Measurements from ENCODE around the gene HSD17B14. TPM values are rescaled to one million over a fixed set of nuclear protein-coding genes. Genes with fewer than 3 reads are reported as not detected.
A peak's percentile ranks its signal among the peaks of the same experiment; 100 is the strongest.

The HSD17B14 gene
- total and polyA plus RNA-seq, 4 donors: 3.7 to 12.6 (median 8.1) TPM

DNA sequence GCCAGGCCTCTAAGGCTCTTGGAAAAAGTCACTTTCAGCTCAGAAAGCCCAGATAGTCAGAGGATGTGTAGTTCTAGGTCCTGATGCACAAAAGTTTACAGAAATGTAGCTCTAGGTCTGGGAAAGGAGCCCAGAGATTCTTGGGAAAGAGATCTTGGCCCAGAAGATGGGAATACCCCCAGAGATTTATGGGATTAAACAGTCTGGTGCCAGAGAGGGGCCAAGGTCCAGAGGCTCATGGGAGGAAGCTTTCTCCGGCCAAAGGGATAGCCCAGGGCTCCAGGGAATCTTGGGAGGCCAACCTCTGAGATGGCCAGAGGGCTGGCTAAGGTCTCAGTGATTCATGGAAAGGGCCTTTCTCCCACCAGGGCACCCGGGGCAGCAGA, 40.6 kb downstream of the HSD17B14 start:
- Histone ChIP-seq H3K36me3 (ENCODE audit: control insufficient read depth in 4 of 4, insufficient read depth in 3 of 4, low read depth in 1 of 4, low read length in 3 of 4) (peaks cover 0 to 8% (median 0%) of the 10 kb centered on the region in 4 donors), H3K9ac (ENCODE audit: low read depth in 1 of 2, low read length in 2 of 2) (no peak overlapping the region), H3K4me3 (ENCODE audit: low read depth in 1 of 3, low read length in 3 of 3) (no peak overlapping the region), H3K27me3 (ENCODE audit: control insufficient read depth in 4 of 4, insufficient read depth in 4 of 4, low read length in 3 of 4) (no peaks in the 10 kb centered on the region), H3K4me1 (ENCODE audit: control insufficient read depth in 4 of 4, insufficient read depth in 4 of 4, low read length in 3 of 4) (peaks cover 2 to 16% (median 11%) of the 10 kb centered on the region in 4 donors), H3K9me3 (ENCODE audit: control insufficient read depth in 4 of 4, low read length in 3 of 4) (no peaks in the 10 kb centered on the region), H3K27ac (ENCODE audit: low read depth in 1 of 2, low read length in 2 of 2) (peak overlapping the region; percentile 33 to 81)
- WGBS: 52% methylated on average over 2 of the region's 2 CpGs
- TF ChIP-seq, protein P1, sequence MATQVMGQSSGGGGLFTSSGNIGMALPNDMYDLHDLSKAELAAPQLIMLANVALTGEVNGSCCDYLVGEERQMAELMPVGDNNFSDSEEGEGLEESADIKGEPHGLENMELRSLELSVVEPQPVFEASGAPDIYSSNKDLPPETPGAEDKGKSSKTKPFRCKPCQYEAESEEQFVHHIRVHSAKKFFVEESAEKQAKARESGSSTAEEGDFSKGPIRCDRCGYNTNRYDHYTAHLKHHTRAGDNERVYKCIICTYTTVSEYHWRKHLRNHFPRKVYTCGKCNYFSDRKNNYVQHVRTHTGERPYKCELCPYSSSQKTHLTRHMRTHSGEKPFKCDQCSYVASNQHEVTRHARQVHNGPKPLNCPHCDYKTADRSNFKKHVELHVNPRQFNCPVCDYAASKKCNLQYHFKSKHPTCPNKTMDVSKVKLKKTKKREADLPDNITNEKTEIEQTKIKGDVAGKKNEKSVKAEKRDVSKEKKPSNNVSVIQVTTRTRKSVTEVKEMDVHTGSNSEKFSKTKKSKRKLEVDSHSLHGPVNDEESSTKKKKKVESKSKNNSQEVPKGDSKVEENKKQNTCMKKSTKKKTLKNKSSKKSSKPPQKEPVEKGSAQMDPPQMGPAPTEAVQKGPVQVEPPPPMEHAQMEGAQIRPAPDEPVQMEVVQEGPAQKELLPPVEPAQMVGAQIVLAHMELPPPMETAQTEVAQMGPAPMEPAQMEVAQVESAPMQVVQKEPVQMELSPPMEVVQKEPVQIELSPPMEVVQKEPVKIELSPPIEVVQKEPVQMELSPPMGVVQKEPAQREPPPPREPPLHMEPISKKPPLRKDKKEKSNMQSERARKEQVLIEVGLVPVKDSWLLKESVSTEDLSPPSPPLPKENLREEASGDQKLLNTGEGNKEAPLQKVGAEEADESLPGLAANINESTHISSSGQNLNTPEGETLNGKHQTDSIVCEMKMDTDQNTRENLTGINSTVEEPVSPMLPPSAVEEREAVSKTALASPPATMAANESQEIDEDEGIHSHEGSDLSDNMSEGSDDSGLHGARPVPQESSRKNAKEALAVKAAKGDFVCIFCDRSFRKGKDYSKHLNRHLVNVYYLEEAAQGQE (IDR thresholded peaks at IDR 0.05): no peak
- TF ChIP-seq HNF4A (conservative IDR thresholded peaks at IDR 0.05) (peak; percentile 64 to 66), SP1 (IDR thresholded peaks at IDR 0.05) (peak; percentile 33), RXRA (IDR thresholded peaks at IDR 0.05) (peak in 1 of 2 donors; percentile 20), HNF4G (IDR thresholded peaks at IDR 0.05) (peak; percentile 49), NR2F2 (IDR thresholded peaks at IDR 0.05) (peak; percentile 25), GABPA (IDR thresholded peaks at IDR 0.05 in 1 of 2, conservative IDR thresholded peaks at IDR 0.05 in 1 of 2) (no peak)
- DNase-seq (ENCODE audit: low spot score): no peak

- 1% methylated on average over 38 of the region's 38 CpGs for WGBS
These were observed 41.1 kb downstream of the HSD17B14 start for GRCh38 chr19:48795055-48795684.

More at GRCh38 chr19:48795055-48795684, 41.1 kb downstream of the HSD17B14 start:
- H3K36me3 ChIP-seq (ENCODE audit: control insufficient read depth in 4 of 4, insufficient read depth in 3 of 4, low read depth in 1 of 4, low read length in 3 of 4): peaks cover 0 to 8% (median 0%) of the 10 kb centered on the region in 4 donors
- H3K4me1 ChIP-seq (ENCODE audit: control insufficient read depth in 4 of 4, insufficient read depth in 4 of 4, low read length in 3 of 4): peaks cover 2 to 16% (median 11%) of the 10 kb centered on the region in 4 donors
- peak overlapping the region; percentile 43 to 77 (median 75) for H3K4me3 ChIP-seq (ENCODE audit: low read depth in 1 of 3, low read length in 3 of 3)
- peak overlapping the region; percentile 10 to 51 for H3K9ac ChIP-seq (ENCODE audit: low read depth in 1 of 2, low read length in 2 of 2)
- H3K9me3 ChIP-seq (ENCODE audit: control insufficient read depth in 4 of 4, low read length in 3 of 4): no peaks in the 10 kb centered on the region
- no peak for TF ChIP-seq EGR1 (IDR thresholded peaks at IDR 0.05; ENCODE audit: low read depth in 2 of 2)
- TF ChIP-seq, protein P1 (IDR thresholded peaks at IDR 0.05): peak; percentile 19
- TF ChIP-seq HNF4A (conservative IDR thresholded peaks at IDR 0.05): no peak
- TF ChIP-seq FOXA1 (IDR thresholded peaks at IDR 0.05): no peak
- peak; percentile 40 for TF ChIP-seq SP1 (IDR thresholded peaks at IDR 0.05)
- TF ChIP-seq, protein P2, sequence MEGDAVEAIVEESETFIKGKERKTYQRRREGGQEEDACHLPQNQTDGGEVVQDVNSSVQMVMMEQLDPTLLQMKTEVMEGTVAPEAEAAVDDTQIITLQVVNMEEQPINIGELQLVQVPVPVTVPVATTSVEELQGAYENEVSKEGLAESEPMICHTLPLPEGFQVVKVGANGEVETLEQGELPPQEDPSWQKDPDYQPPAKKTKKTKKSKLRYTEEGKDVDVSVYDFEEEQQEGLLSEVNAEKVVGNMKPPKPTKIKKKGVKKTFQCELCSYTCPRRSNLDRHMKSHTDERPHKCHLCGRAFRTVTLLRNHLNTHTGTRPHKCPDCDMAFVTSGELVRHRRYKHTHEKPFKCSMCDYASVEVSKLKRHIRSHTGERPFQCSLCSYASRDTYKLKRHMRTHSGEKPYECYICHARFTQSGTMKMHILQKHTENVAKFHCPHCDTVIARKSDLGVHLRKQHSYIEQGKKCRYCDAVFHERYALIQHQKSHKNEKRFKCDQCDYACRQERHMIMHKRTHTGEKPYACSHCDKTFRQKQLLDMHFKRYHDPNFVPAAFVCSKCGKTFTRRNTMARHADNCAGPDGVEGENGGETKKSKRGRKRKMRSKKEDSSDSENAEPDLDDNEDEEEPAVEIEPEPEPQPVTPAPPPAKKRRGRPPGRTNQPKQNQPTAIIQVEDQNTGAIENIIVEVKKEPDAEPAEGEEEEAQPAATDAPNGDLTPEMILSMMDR (IDR thresholded peaks at IDR 0.05; ENCODE audit: low read depth, low read length, missing input control): peak; percentile 78
- TF ChIP-seq ATF3 (IDR thresholded peaks at IDR 0.05): peak; percentile 67
- peak in 1 of 2 donors; percentile 65 for TF ChIP-seq GABPA (IDR thresholded peaks at IDR 0.05 in 1 of 2, conservative IDR thresholded peaks at IDR 0.05 in 1 of 2)
- peak; percentile 65 to 78 for TF ChIP-seq JUND (IDR thresholded peaks at IDR 0.05)
- TF ChIP-seq NR2F2 (IDR thresholded peaks at IDR 0.05): peak; percentile 6
- no peak for TF ChIP-seq ZBTB33 (IDR thresholded peaks at IDR 0.05)
- no peak for TF ChIP-seq HNF4G (IDR thresholded peaks at IDR 0.05)
- TF ChIP-seq TAF1 (conservative IDR thresholded peaks at IDR 0.05): no peak
- TF ChIP-seq FOXA2 (IDR thresholded peaks at IDR 0.05): no peak
- TF ChIP-seq RAD21 (IDR thresholded peaks at IDR 0.05): peak; percentile 91 to 96
- peak in 1 of 2 donors; percentile 21 for TF ChIP-seq RXRA (IDR thresholded peaks at IDR 0.05)
- TF ChIP-seq, protein P3, sequence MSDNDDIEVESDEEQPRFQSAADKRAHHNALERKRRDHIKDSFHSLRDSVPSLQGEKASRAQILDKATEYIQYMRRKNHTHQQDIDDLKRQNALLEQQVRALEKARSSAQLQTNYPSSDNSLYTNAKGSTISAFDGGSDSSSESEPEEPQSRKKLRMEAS (IDR thresholded peaks at IDR 0.05): no peak
- TF ChIP-seq YY1 (IDR thresholded peaks at IDR 0.05): peak; percentile 81
- peak overlapping the region; percentile 72 to 81 for H3K27ac ChIP-seq (ENCODE audit: low read depth in 1 of 2, low read length in 2 of 2)
- H3K27me3 ChIP-seq (ENCODE audit: control insufficient read depth in 4 of 4, insufficient read depth in 4 of 4, low read length in 3 of 4): no peaks in the 10 kb centered on the region
- peak; percentile 90 for DNase-seq (ENCODE audit: low spot score)
